Upper lobe of left lung (tissue), 4 donors: ENCODE measurements around the gene ZNF668.

Source experiments
- CTCF ChIP-seq, 6 experiments: fragments of 450-650 bp in 4 of 6; fragments of 200-600 bp in 2 of 6; sonication (generic) in 2 of 6; IDR thresholded peaks; one replicate each; pipeline ENCODE4 v1.5.1; 2016 to 2019; ENCODE audit warnings: antibody characterized with exemption in 6 of 6
- POLR2AphosphoS5 ChIP-seq, 2 donors: sonication (generic); formaldehyde crosslinking; IDR thresholded peaks; one replicate each; pipeline ENCODE4 v1.5.1; 2017; ENCODE audit warnings: antibody characterized with exemption in 2 of 2

GRCh38 chr16:31109622-31110021 is 35.6 kb upstream of the ZNF668 start:
- no peak for TF ChIP-seq CTCF (IDR thresholded peaks at IDR 0.05)
- no peak for TF ChIP-seq POLR2AphosphoS5 (IDR thresholded peaks at IDR 0.05)
